Prostate gland (tissue), 2 donors: Measurements from ENCODE around the gene EIPR1.

Source experiments
- POLR2A ChIP-seq: fragments of 450-650 bp; IDR thresholded peaks from one replicate; pipeline ENCODE4 v1.6.1; 2016; ENCODE audit warnings: antibody characterized with exemption, mild to moderate bottlenecking
- TF ChIP-seq, protein P1 (sequence below), 4 experiments: fragments of 200-600 bp in 2 of 4; fragments of 450-650 bp in 2 of 4; sonication (generic) in 2 of 4; IDR thresholded peaks; 1 replicate in 3 of 4; 2 replicates in 1 of 4; pipeline ENCODE4 v1.5.1; 2016 to 2019; ENCODE audit warnings: antibody characterized with exemption in 4 of 4, mild to moderate bottlenecking in 2 of 4, moderate library complexity in 2 of 4

DNA sequence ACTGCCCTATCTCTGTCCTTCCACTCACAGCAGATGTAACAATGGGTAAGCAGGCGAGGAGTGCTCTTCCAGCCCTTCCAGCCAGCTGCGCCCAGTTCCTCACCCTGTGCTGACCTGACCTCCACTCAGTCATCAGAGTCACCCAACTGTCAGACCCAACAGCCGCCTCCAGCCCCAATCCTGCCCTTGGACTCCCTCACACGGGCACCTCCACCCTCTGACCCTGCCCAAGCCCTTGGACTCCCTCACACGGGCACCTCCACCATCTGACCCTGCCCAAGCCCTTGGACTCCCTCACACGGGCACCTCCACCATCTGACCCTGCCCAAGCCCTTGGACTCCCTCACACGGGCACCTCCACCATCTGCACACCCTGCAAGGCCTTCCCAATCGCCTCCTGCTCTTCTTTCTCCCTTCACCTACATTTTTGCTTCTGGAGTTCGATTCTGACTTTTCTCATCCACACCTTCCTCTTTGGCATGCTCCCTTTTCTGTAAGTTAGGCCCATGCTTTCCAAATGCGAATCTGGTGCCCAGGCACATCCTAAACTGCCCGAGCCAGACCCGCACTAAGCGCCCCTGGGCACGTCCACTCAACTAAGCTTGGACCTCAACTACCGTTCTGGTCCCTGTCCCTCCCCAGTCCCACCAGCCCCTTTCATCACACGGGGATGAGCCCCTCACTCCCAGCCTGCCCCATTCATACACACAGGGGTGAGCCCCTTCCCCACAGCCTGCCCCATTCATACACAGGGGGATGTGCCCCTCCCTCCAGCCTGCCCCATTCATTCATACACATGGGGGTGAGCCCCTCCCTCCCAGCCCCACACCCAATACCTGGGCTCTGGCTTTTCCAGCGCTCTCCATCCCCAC is 15.9 kb downstream of the EIPR1 start:
- TF ChIP-seq, protein P1, sequence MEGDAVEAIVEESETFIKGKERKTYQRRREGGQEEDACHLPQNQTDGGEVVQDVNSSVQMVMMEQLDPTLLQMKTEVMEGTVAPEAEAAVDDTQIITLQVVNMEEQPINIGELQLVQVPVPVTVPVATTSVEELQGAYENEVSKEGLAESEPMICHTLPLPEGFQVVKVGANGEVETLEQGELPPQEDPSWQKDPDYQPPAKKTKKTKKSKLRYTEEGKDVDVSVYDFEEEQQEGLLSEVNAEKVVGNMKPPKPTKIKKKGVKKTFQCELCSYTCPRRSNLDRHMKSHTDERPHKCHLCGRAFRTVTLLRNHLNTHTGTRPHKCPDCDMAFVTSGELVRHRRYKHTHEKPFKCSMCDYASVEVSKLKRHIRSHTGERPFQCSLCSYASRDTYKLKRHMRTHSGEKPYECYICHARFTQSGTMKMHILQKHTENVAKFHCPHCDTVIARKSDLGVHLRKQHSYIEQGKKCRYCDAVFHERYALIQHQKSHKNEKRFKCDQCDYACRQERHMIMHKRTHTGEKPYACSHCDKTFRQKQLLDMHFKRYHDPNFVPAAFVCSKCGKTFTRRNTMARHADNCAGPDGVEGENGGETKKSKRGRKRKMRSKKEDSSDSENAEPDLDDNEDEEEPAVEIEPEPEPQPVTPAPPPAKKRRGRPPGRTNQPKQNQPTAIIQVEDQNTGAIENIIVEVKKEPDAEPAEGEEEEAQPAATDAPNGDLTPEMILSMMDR (IDR thresholded peaks at IDR 0.05) = no peak
- no peak for TF ChIP-seq POLR2A
